BE2C (cell line): ENCODE results near the gene CDH4.
"Not testable (repeated sequence)": the region's sequence is repeated elsewhere in the genome, so short reads cannot be mapped to it uniquely, and the experiment has no call there.

Experiments used
- DNase-seq: peaks from one replicate; pipeline ENCODE4 v3.0.0-alpha.2; 2020
- H3K27me3 ChIP-seq: fragments of 250-450 bp; sonication (Bioruptor Pico); 2 replicates; pipeline ENCODE4 v1.5.1; 2020; ENCODE audit warnings: mild to moderate bottlenecking
- H3K36me3 ChIP-seq: fragments of 250-450 bp; sonication (Bioruptor Pico); 2 replicates; pipeline ENCODE4 v1.5.1; 2020; ENCODE audit warnings: mild to moderate bottlenecking
- H3K4me1 ChIP-seq: fragments of 250-450 bp; sonication (Bioruptor Pico); 2 replicates; pipeline ENCODE4 v1.5.1; 2020
- H3K4me3 ChIP-seq: 2 replicates; pipeline ENCODE4 v1.5.1; 2011; ENCODE audit warnings: low read depth, low read length
- H3K9me3 ChIP-seq: fragments of 250-450 bp; sonication (Bioruptor Pico); 2 replicates; pipeline ENCODE4 v1.5.1; 2020
- CTCF ChIP-seq: IDR thresholded peaks from 2 replicates; pipeline ENCODE4 v1.5.1; 2012; ENCODE audit warnings: mild to moderate bottlenecking, low read depth, low read length

CDH4 gene

GRCh38 chr20:61850926-61851900 lies 599.2 kb downstream of the CDH4 start:
- no peaks in the 10 kb centered on the region for H3K9me3 ChIP-seq
- no peaks in the 10 kb centered on the region for H3K4me1 ChIP-seq
- no peaks in the 10 kb centered on the region for H3K36me3 ChIP-seq
- TF ChIP-seq CTCF, result no peak
- H3K4me3 ChIP-seq, result no peak overlapping the region
- DNase-seq, result no peak
- H3K27me3 ChIP-seq, result peaks cover 19% of the 10 kb centered on the region

GRCh38 chr20:61852268-61853072 lies 600.4 kb downstream of the CDH4 start:
- no peaks in the 10 kb centered on the region for H3K4me1 ChIP-seq
- no peaks in the 10 kb centered on the region for H3K9me3 ChIP-seq
- no peak for DNase-seq
- no peak for TF ChIP-seq CTCF
- H3K27me3 ChIP-seq, result peaks cover 19% of the 10 kb centered on the region
- H3K4me3 ChIP-seq, result no peak overlapping the region
- no peaks in the 10 kb centered on the region for H3K36me3 ChIP-seq

- TF ChIP-seq CTCF, result no peak
- H3K27me3 ChIP-seq, result peaks cover 19% of the 10 kb centered on the region
- no peak overlapping the region for H3K4me3 ChIP-seq
These were observed 601.3 kb downstream of the CDH4 start for GRCh38 chr20:61853073-61854005.

GRCh38 chr20:61854538-61854937 lies 602.5 kb downstream of the CDH4 start:
- not testable (repeated sequence) for H3K4me3 ChIP-seq, DNase-seq, H3K9me3 ChIP-seq, H3K4me1 ChIP-seq, H3K36me3 ChIP-seq
- peaks cover 19% of the 10 kb centered on the region for H3K27me3 ChIP-seq

More at GRCh38 chr20:61853073-61854005, 601.3 kb downstream of the CDH4 start:
- Histone ChIP-seq H3K9me3 (no peaks in the 10 kb centered on the region), H3K36me3 (no peaks in the 10 kb centered on the region), H3K4me1 (no peaks in the 10 kb centered on the region)
- no peak for DNase-seq

- H3K9me3 ChIP-seq, result no peaks in the 10 kb centered on the region
- H3K4me1 ChIP-seq, result no peaks in the 10 kb centered on the region
- peaks cover 19% of the 10 kb centered on the region for H3K27me3 ChIP-seq
- no peak overlapping the region for H3K4me3 ChIP-seq
- no peak for TF ChIP-seq CTCF
- no peaks in the 10 kb centered on the region for H3K36me3 ChIP-seq
- no peak for DNase-seq
These were observed 603.2 kb downstream of the CDH4 start for GRCh38 chr20:61855286-61855685.
